ENCODE results near the gene ODAM. TPM values are rescaled to one million over a fixed set of nuclear protein-coding genes. Genes with fewer than 3 reads are reported as not detected.
"Not testable (repeated sequence)": the region's sequence is repeated elsewhere in the genome, so short reads cannot be mapped to it uniquely, and the experiment has no call there.

ODAM gene
- total RNA-seq, 1 donor from 2014 or later = not detected

DNA sequence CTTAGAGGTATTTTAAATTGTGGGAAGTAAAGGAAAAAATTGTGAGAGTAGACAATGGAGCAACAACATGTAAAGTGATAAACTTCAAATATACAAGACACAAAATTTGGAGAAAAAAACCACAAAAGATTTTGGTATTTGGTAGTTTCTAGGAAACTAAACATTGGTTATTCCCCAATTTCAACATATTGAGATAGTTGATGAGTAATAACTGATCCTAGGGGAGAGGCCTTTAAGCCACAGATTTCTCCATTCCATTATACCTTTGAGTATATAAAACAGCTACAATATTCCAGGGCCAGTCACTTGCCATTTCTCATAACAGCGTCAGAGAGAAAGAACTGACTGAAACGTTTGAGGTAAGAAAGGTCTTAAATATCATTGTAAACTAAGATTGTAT is 30.3 kb downstream of the ODAM start, which contains the start of gene FDCSP:
TSS of gene FDCSP (plus strand) at position 301 of the 400 bp plus-strand sequence. CDS start 5,071 bp downstream, outside the sequence.
- H3K27ac Mint-ChIP-seq (ENCODE audit: unreplicated experiment) = no peak within 1 kb of the TSS
- no peaks in the 10 kb centered on the region for H3K9me3 Mint-ChIP-seq (ENCODE audit: unreplicated experiment)
- no peak within 1 kb of the TSS for H3K4me3 Mint-ChIP-seq (ENCODE audit: unreplicated experiment)
- TF ChIP-seq, protein P1, sequence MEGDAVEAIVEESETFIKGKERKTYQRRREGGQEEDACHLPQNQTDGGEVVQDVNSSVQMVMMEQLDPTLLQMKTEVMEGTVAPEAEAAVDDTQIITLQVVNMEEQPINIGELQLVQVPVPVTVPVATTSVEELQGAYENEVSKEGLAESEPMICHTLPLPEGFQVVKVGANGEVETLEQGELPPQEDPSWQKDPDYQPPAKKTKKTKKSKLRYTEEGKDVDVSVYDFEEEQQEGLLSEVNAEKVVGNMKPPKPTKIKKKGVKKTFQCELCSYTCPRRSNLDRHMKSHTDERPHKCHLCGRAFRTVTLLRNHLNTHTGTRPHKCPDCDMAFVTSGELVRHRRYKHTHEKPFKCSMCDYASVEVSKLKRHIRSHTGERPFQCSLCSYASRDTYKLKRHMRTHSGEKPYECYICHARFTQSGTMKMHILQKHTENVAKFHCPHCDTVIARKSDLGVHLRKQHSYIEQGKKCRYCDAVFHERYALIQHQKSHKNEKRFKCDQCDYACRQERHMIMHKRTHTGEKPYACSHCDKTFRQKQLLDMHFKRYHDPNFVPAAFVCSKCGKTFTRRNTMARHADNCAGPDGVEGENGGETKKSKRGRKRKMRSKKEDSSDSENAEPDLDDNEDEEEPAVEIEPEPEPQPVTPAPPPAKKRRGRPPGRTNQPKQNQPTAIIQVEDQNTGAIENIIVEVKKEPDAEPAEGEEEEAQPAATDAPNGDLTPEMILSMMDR (IDR thresholded peaks at IDR 0.05) = no peak
- H3K4me1 Mint-ChIP-seq (ENCODE audit: unreplicated experiment) = no peaks in the 10 kb centered on the region
- DNase-seq (ENCODE audit: extremely low spot score, unreplicated experiment) = no peak
- H3K27me3 Mint-ChIP-seq (ENCODE audit: unreplicated experiment) = peaks cover 13% of the 10 kb centered on the region
- no peaks in the 10 kb centered on the region for H3K36me3 Mint-ChIP-seq (ENCODE audit: unreplicated experiment)

DNA sequence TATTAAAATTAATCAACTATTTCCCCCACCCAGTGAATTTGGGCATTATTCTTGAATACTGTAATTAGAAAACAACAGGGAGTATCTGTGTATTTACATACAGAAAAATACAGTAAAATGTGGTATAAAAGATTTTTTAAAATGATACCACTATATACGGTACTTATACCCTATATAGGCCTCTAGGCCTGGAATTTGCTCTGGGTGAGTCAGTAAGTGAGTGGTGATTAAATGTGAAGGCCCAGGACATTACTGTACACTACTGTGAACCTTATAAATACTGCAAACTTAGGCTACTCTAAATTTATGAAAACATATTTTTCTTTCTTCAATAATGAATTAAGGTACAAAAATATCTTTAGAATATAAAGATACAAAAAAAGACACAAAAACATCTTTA is 40.6 kb downstream of the ODAM start:
- no peak overlapping the region for H3K4me3 Mint-ChIP-seq (ENCODE audit: unreplicated experiment)
- no peak for DNase-seq (ENCODE audit: extremely low spot score, unreplicated experiment)
- H3K36me3 Mint-ChIP-seq (ENCODE audit: unreplicated experiment) = no peaks in the 10 kb centered on the region
- H3K4me1 Mint-ChIP-seq (ENCODE audit: unreplicated experiment) = no peaks in the 10 kb centered on the region
- TF ChIP-seq, protein P1 (IDR thresholded peaks at IDR 0.05) = no peak
- no peaks in the 10 kb centered on the region for H3K9me3 Mint-ChIP-seq (ENCODE audit: unreplicated experiment)
- H3K27ac Mint-ChIP-seq (ENCODE audit: unreplicated experiment) = no peak overlapping the region
- peaks cover 6% of the 10 kb centered on the region for H3K27me3 Mint-ChIP-seq (ENCODE audit: unreplicated experiment)

DNA sequence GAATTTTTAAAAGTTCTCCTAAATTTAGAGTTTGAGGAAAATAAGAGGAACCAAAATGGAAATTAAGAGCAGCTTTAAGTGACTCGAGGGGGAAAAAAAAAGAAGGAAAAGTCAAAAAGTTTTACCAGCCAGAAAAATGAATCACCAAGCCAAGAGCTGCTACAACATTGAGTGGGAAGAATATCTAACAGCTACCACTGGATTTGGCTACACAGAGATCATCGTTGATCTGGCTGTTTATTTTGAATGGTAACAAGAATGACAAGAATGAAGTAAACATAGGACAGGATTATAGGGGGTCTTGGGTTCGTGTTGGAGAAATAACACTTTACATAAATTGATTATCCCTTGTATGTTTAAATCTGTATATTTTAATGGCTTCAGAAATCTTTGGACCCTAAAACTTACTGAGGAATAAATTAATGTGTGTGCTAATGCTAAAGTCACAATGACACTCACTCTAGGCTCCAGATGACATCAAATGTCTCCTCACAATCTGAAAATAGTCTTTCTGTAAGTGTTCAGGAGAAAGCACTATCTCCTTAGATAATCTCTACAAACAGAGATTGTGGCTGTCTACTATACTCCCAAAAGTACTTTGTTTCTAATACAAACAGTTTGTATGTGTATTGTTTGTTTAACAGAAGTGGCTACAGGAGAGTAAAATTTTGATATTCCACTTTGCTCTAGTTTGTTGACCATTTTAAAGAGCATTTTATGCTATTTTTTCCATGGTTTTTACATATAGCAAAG is 43.8 kb downstream of the ODAM start:
- no peak overlapping the region for H3K4me3 Mint-ChIP-seq (ENCODE audit: unreplicated experiment)
- H3K36me3 Mint-ChIP-seq (ENCODE audit: unreplicated experiment) = no peaks in the 10 kb centered on the region
- peaks cover 2% of the 10 kb centered on the region for H3K27me3 Mint-ChIP-seq (ENCODE audit: unreplicated experiment)
- no peaks in the 10 kb centered on the region for H3K4me1 Mint-ChIP-seq (ENCODE audit: unreplicated experiment)
- DNase-seq (ENCODE audit: extremely low spot score, unreplicated experiment) = no peak
- H3K9me3 Mint-ChIP-seq (ENCODE audit: unreplicated experiment) = no peaks in the 10 kb centered on the region
- H3K27ac Mint-ChIP-seq (ENCODE audit: unreplicated experiment) = no peak overlapping the region
- TF ChIP-seq, protein P1 (IDR thresholded peaks at IDR 0.05) = no peak

DNA sequence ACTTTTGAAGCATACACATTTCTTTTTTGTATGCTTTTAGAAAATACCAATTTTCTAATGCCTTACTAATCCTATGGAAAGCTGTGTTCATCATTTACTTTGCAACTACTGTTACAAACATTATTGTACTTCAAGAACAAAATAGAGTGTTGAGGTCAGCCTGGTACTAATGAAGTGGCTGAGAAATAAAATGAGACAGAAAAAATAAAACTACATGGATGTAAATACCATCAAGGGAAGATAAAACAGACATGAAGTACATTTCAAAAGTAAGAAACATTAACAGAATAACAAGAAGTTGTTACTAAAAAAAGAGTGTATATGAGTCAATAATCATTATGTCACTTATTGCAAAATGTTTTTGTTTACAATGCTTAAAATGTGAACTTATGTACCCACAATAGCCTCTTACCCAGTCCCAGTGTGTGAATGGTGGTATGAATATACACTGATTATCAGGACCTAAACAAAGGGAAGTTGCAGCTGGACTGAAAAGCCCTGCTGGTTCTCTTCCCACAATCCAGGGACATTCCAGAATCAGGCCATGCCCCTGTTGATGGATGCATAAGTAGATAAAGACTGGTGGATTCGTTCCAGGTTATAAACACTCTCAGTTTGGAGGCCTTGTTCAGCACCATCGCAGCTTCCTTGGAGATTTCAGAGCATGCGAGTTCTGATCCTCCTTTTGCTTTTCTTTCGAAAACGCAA is 44.5 kb downstream of the ODAM start:
- no peak overlapping the region for H3K27ac Mint-ChIP-seq (ENCODE audit: unreplicated experiment)
- TF ChIP-seq, protein P1 (IDR thresholded peaks at IDR 0.05) = no peak
- H3K4me1 Mint-ChIP-seq (ENCODE audit: unreplicated experiment) = no peaks in the 10 kb centered on the region

DNA sequence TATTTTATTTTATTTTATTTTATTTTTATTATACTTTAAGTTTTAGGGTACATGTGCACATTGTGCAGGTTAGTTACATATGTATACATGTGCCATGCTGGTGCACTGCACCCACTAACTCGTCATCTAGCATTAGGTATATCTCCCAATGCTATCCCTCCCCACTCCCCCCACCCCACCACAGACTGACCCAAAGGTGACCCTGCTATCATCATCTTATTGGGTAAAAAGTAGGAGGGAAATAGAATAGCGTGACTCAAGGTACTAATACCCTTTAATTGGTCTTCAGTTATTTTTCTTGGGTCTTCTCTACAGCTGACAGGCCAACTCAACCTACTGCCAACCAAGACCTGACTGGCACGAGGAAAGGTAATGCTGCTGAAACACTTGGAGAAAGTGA is 46.8 kb downstream of the ODAM start, which contains the start of gene CSN3:
TSS of gene CSN3 (plus strand) at position 301 of the 400 bp plus-strand sequence. CDS start 2,223 bp downstream, outside the sequence.
- not testable (repeated sequence) for H3K36me3 Mint-ChIP-seq (ENCODE audit: unreplicated experiment); H3K4me3 Mint-ChIP-seq (ENCODE audit: unreplicated experiment); H3K4me1 Mint-ChIP-seq (ENCODE audit: unreplicated experiment); H3K27me3 Mint-ChIP-seq (ENCODE audit: unreplicated experiment); DNase-seq (ENCODE audit: extremely low spot score, unreplicated experiment); H3K27ac Mint-ChIP-seq (ENCODE audit: unreplicated experiment); H3K9me3 Mint-ChIP-seq (ENCODE audit: unreplicated experiment)

More for the DNA sequence above, 44.5 kb downstream of the ODAM start:
- no peaks in the 10 kb centered on the region for H3K9me3 Mint-ChIP-seq (ENCODE audit: unreplicated experiment)
- DNase-seq (ENCODE audit: extremely low spot score, unreplicated experiment) = no peak
- H3K4me3 Mint-ChIP-seq (ENCODE audit: unreplicated experiment) = no peak overlapping the region
- H3K36me3 Mint-ChIP-seq (ENCODE audit: unreplicated experiment) = no peaks in the 10 kb centered on the region
- H3K27me3 Mint-ChIP-seq (ENCODE audit: unreplicated experiment) = peaks cover 2% of the 10 kb centered on the region

All from osteocyte (in vitro differentiated cells).